NT2/D1 (cell line): ENCODE results near the gene CCSER2.

Experiments
- SUZ12 ChIP-seq: IDR thresholded peaks from 2 replicates; pipeline ENCODE4 v1.6.1; 2011; ENCODE audit not compliant: insufficient read length, insufficient read depth; ENCODE audit errors: extremely low read depth
- YY1 ChIP-seq: IDR thresholded peaks from 2 replicates; pipeline ENCODE4 v1.6.1; 2011; ENCODE audit not compliant: insufficient read length, insufficient read depth
- ZNF274 ChIP-seq: IDR thresholded peaks from 2 replicates; pipeline ENCODE4 v1.6.1; 2011; ENCODE audit warnings: mild to moderate bottlenecking, low read depth, low read length

DNA sequence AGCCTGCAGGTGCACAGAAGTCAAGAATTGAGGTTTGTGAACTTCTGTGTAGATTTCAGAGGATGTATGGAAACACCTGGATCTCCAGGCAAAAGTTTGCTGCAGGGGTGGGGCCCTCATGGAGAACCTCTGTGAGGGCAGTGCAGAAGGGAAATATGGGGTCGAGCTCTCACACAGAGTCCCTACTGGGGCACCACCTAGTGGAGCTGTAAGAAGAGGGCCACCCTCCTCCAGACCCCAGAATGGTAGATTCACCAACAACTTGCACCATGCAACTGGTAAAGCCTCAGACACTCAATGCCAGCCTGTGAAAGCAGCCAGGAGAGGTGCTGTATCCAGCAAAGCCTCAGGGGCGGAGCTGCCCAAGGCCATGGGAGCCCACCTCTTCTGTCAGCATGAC, 205.8 kb downstream of the CCSER2 start:
- TF ChIP-seq YY1 (no peak), ZNF274 (no peak), SUZ12 (no peak)
